Upper lobe of left lung (tissue), 6 donors: ENCODE data around the gene ABCB11. TPM values are rescaled to one million over a fixed set of nuclear protein-coding genes. Genes with fewer than 3 reads are reported as not detected.

Source experiments
- ATAC-seq, 2 donors: fragments of 200-7000 bp; cut with Tn5 transposase; one replicate each; pipeline ENCODE4 v1.9.1; 2022; ENCODE audit warnings: mild to moderate bottlenecking in 2 of 2, moderate library complexity in 2 of 2; ENCODE audit not compliant: low FRiP score in 2 of 2
- DNase-seq, 2 donors: peaks; one replicate each; pipeline ENCODE4 v3.0.0-alpha.2; 2019 to 2020
- H3K27ac ChIP-seq, 4 donors: fragments of 200-600 bp; sonication (generic); one replicate each; pipeline ENCODE4 v1.5.1; 2016 to 2019
- H3K27me3 ChIP-seq, 4 donors: fragments of 200-600 bp; sonication (generic); one replicate each; pipeline ENCODE4 v1.5.1; 2017 to 2019
- H3K36me3 ChIP-seq, 4 donors: fragments of 200-600 bp; sonication (generic); one replicate each; pipeline ENCODE4 v1.5.1; 2016 to 2019
- H3K4me1 ChIP-seq, 4 donors: fragments of 200-600 bp; sonication (generic); one replicate each; pipeline ENCODE4 v1.5.1; 2018 to 2019
- H3K4me3 ChIP-seq, 4 donors: fragments of 200-600 bp; sonication (generic); one replicate each; pipeline ENCODE4 v1.5.1; 2017 to 2019; ENCODE audit warnings: mild to moderate bottlenecking in 2 of 4, moderate library complexity in 1 of 4
- H3K9me3 ChIP-seq, 4 donors: fragments of 200-600 bp; sonication (generic); one replicate each; pipeline ENCODE4 v1.5.1; 2018 to 2019
- EP300 ChIP-seq, 4 donors: sonication (generic); formaldehyde crosslinking; IDR thresholded peaks; one replicate each; pipeline ENCODE4 v1.5.1; 2017; ENCODE audit warnings: antibody characterized with exemption in 4 of 4, control low read depth in 2 of 4
- POLR2A ChIP-seq, 4 donors: fragments of 450-650 bp; IDR thresholded peaks; one replicate each; pipeline ENCODE4 v1.5.1; 2016 to 2017; ENCODE audit warnings: antibody characterized with exemption in 4 of 4, mild to moderate bottlenecking in 2 of 4
- POLR2AphosphoS5 ChIP-seq, 2 donors: sonication (generic); formaldehyde crosslinking; IDR thresholded peaks; one replicate each; pipeline ENCODE4 v1.5.1; 2017; ENCODE audit warnings: antibody characterized with exemption in 2 of 2
- WGBS, 2 donors: methylation state at CpG; one replicate each; pipeline ENCODE4 v1.1.5; 2017 to 2018; 5-methylcytosine and 5-hydroxymethylcytosine counted together
- total RNA-seq, 6 donors: library from RNA; depleted of rRNA in 4 of 6; stranded (reverse); fragments of >200 nt in 4 of 6; gene quantifications; one replicate each; pipeline versions ENCODE4 v1.1.0 to v1.2.1, GENCODE V29; 2016 to 2021
- TF ChIP-seq, protein P1 (sequence below), 6 experiments: fragments of 450-650 bp in 4 of 6; fragments of 200-600 bp in 2 of 6; sonication (generic) in 2 of 6; IDR thresholded peaks; one replicate each; pipeline ENCODE4 v1.5.1; 2016 to 2019; ENCODE audit warnings: antibody characterized with exemption in 6 of 6
- donor health status: DM: no; HTN: no; CAD: no; lungs with moderate emphysema.
- donor health status: DM: no; HTN: yes; CAD: no; lungs with severe emphysema.

Gene ABCB11
- total RNA-seq, 6 donors from 2014 or later = 0.03 to 3.6 TPM; not detected in 4

DNA sequence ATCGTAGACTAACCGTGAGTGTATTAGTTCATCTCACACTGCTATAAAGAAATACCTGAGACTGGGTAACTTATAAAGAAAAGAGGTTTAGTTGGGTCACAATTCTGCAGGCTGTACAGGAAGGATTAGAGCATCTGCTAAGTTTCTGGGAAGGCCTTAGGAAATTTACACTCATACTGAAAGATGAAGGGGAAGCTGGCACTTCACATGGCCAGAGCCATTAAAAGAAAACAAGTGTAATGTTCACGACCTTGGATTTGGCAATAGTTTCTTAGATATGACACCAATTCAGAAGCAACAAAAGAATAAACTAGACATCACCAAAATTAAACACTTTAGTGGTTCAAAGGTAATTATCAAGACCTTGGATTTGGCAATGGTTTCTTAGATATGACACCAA lies 23.8 kb downstream of the ABCB11 start:
- ATAC-seq (no peak), DNase-seq (no peak)
- Histone ChIP-seq H3K27ac (no peak overlapping the region), H3K9me3 (no peaks in the 10 kb centered on the region), H3K4me3 (no peak overlapping the region), H3K4me1 (no peaks in the 10 kb centered on the region), H3K27me3 (no peaks in the 10 kb centered on the region), H3K36me3 (no peaks in the 10 kb centered on the region)
- WGBS, 2 donors = 70 to 81% methylated on average over 3 of the region's 3 CpGs
- no peak for TF ChIP-seq POLR2A (IDR thresholded peaks at IDR 0.05)
- TF ChIP-seq EP300 (IDR thresholded peaks at IDR 0.05) = no peak
- TF ChIP-seq, protein P1, sequence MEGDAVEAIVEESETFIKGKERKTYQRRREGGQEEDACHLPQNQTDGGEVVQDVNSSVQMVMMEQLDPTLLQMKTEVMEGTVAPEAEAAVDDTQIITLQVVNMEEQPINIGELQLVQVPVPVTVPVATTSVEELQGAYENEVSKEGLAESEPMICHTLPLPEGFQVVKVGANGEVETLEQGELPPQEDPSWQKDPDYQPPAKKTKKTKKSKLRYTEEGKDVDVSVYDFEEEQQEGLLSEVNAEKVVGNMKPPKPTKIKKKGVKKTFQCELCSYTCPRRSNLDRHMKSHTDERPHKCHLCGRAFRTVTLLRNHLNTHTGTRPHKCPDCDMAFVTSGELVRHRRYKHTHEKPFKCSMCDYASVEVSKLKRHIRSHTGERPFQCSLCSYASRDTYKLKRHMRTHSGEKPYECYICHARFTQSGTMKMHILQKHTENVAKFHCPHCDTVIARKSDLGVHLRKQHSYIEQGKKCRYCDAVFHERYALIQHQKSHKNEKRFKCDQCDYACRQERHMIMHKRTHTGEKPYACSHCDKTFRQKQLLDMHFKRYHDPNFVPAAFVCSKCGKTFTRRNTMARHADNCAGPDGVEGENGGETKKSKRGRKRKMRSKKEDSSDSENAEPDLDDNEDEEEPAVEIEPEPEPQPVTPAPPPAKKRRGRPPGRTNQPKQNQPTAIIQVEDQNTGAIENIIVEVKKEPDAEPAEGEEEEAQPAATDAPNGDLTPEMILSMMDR (IDR thresholded peaks at IDR 0.05) = no peak
- TF ChIP-seq POLR2AphosphoS5 (IDR thresholded peaks at IDR 0.05) = no peak

DNA sequence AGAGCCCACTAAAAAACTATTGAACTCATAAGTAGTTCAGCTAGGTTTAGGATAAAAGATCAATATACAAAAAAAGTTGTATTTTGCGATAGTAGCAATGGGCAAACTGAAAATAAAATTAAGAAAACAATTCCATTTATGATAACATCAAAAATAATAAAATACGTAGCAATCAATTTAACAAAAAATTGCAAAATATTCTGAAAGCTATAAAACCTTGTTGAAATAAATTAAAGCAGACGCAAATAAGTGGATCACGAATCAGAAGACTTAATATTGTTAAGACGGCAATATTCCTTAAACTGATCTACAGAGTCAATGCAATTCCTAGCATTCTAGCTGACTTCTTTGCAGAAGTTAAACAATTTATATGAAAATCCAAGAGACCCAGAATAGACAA lies 24.5 kb downstream of the ABCB11 start:
- no peaks in the 10 kb centered on the region for H3K9me3 ChIP-seq
- 95 to 96% methylated on average over 5 of the region's 5 CpGs for WGBS, 2 donors
- H3K27ac ChIP-seq = no peak overlapping the region
- no peak overlapping the region for H3K4me3 ChIP-seq
- no peaks in the 10 kb centered on the region for H3K36me3 ChIP-seq
- no peaks in the 10 kb centered on the region for H3K4me1 ChIP-seq
- H3K27me3 ChIP-seq = no peaks in the 10 kb centered on the region
- ATAC-seq (no peak), DNase-seq (no peak)
- TF ChIP-seq, protein P1 (IDR thresholded peaks at IDR 0.05) = no peak
- TF ChIP-seq EP300 (IDR thresholded peaks at IDR 0.05) (no peak), POLR2AphosphoS5 (IDR thresholded peaks at IDR 0.05) (no peak), POLR2A (IDR thresholded peaks at IDR 0.05) (no peak)

DNA sequence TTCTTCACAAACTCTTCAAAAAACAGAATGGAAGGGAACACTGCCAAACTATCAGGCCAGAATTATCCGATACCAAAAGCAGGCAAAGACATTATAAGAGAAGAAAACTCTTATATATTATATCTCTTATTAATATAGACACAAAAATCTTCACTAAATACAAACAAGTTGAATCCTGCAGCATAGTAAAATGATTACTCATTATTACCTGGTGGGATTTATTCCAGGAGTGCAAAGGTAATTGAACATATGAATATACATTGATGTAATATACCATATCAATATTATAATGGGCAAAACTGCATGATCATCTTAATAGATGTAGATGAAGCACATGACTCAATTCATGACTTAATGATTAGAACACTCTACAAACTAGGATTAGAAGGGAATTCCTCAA lies 25.1 kb downstream of the ABCB11 start:
- no peak for ATAC-seq
- no peaks in the 10 kb centered on the region for H3K4me1 ChIP-seq
- no peaks in the 10 kb centered on the region for H3K27me3 ChIP-seq
- 78 to 89% methylated on average over 1 of the region's 1 CpG for WGBS, 2 donors
- H3K4me3 ChIP-seq = no peak overlapping the region
- no peak for DNase-seq
- H3K9me3 ChIP-seq = no peaks in the 10 kb centered on the region
- no peaks in the 10 kb centered on the region for H3K36me3 ChIP-seq
- TF ChIP-seq EP300 (IDR thresholded peaks at IDR 0.05) (no peak), POLR2A (IDR thresholded peaks at IDR 0.05) (no peak), POLR2AphosphoS5 (IDR thresholded peaks at IDR 0.05) (no peak)
- TF ChIP-seq, protein P1 (IDR thresholded peaks at IDR 0.05) = no peak
- no peak overlapping the region for H3K27ac ChIP-seq

DNA sequence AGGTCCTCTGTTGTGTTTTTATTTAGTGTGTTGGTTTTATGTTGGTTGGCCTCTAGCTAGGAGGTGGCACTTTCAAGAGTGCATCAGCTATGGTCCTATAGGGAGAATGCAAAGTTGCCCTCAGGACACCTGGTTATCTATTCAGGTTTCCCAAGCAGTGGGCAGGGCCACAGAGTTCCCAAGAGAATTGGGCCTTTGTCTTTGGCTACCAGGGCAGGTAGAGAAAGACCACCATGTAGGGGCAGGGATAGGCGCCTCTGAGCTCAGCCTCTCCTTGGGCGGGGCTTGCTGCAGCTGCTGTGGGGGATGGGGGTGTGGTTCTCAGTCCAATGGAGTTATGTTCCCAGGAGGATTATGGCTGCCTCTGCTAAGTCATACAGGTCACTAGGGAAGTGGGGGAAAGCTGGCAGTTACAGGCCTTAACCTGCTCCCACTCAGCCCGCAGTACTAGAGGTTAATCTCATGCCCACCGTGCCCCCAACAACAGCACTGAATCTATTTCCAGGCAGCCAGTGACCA lies 26.0 kb downstream of the ABCB11 start:
- Histone ChIP-seq H3K4me1 (no peaks in the 10 kb centered on the region), H3K4me3 (no peak overlapping the region), H3K27me3 (no peaks in the 10 kb centered on the region), H3K36me3 (no peaks in the 10 kb centered on the region), H3K27ac (no peak overlapping the region), H3K9me3 (no peaks in the 10 kb centered on the region)
- ATAC-seq = no peak
- 90 to 92% methylated on average over 4 of the region's 4 CpGs for WGBS, 2 donors
- DNase-seq = no peak
- TF ChIP-seq, protein P1 (IDR thresholded peaks at IDR 0.05) = no peak
- TF ChIP-seq POLR2A (IDR thresholded peaks at IDR 0.05) = no peak
- no peak for TF ChIP-seq POLR2AphosphoS5 (IDR thresholded peaks at IDR 0.05)
- no peak for TF ChIP-seq EP300 (IDR thresholded peaks at IDR 0.05)

DNA sequence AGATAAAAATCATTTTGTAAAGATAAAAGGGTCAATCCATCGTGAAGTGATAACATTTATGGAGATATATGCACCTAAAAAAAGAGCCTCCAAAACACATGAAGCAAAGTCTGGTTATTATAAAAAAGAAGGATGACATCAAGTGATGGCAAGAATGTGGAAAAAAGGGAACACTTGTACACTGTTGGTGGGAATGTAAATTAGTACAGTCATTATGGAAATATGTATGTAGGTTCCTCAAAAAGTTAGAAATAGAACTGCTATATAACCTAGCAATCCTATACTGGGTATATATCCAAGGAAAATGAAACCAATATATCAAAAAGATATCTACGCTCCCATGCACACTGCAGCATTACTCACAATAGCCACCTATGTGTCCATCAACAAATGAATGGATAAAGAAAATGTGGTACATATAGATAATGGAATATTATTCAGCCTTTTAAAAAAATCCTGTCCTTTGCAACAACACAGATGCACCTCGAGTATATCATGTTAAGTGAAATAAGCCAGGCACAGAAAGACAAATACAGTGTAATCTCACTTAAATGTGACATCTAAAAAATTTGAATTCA lies 28.9 kb downstream of the ABCB11 start:
- Histone ChIP-seq H3K4me3 (no peak overlapping the region), H3K9me3 (no peaks in the 10 kb centered on the region), H3K27me3 (no peaks in the 10 kb centered on the region), H3K36me3 (no peaks in the 10 kb centered on the region), H3K27ac (no peak overlapping the region), H3K4me1 (no peaks in the 10 kb centered on the region)
- 86 to 87% methylated on average over 3 of the region's 3 CpGs for WGBS, 2 donors
- no peak for ATAC-seq
- no peak for TF ChIP-seq POLR2AphosphoS5 (IDR thresholded peaks at IDR 0.05)
- TF ChIP-seq EP300 (IDR thresholded peaks at IDR 0.05) = no peak
- TF ChIP-seq, protein P1 (IDR thresholded peaks at IDR 0.05) = no peak
- no peak for TF ChIP-seq POLR2A (IDR thresholded peaks at IDR 0.05)
- DNase-seq = no peak
